Subcutaneous adipose tissue (tissue), 4 donors: ENCODE results near the gene TRRAP. TPM values are rescaled to one million over a fixed set of nuclear protein-coding genes. Genes with fewer than 3 reads are reported as not detected.

Experiments used
- total RNA-seq, 4 donors: library from RNA; depleted of rRNA; stranded (reverse); fragments of >200 nt; gene quantifications; one replicate each; pipeline ENCODE4 v1.1.0, GENCODE V29; 2016
- TF ChIP-seq, protein P1 (sequence below): fragments of 450-650 bp; IDR thresholded peaks from one replicate; pipeline ENCODE4 v1.5.1; 2016; ENCODE audit warnings: low read depth, mild to moderate bottlenecking, control low read depth, antibody characterized with exemption, moderate library complexity

Gene TRRAP
- total RNA-seq, 4 donors from 2014 or later, result 22.7 to 30.8 (median 28.4) TPM

- TF ChIP-seq, protein P1, sequence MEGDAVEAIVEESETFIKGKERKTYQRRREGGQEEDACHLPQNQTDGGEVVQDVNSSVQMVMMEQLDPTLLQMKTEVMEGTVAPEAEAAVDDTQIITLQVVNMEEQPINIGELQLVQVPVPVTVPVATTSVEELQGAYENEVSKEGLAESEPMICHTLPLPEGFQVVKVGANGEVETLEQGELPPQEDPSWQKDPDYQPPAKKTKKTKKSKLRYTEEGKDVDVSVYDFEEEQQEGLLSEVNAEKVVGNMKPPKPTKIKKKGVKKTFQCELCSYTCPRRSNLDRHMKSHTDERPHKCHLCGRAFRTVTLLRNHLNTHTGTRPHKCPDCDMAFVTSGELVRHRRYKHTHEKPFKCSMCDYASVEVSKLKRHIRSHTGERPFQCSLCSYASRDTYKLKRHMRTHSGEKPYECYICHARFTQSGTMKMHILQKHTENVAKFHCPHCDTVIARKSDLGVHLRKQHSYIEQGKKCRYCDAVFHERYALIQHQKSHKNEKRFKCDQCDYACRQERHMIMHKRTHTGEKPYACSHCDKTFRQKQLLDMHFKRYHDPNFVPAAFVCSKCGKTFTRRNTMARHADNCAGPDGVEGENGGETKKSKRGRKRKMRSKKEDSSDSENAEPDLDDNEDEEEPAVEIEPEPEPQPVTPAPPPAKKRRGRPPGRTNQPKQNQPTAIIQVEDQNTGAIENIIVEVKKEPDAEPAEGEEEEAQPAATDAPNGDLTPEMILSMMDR, result no peak
Measured at GRCh38 chr7:98840096-98840495, 38.2 kb upstream of the TRRAP start.

DNA sequence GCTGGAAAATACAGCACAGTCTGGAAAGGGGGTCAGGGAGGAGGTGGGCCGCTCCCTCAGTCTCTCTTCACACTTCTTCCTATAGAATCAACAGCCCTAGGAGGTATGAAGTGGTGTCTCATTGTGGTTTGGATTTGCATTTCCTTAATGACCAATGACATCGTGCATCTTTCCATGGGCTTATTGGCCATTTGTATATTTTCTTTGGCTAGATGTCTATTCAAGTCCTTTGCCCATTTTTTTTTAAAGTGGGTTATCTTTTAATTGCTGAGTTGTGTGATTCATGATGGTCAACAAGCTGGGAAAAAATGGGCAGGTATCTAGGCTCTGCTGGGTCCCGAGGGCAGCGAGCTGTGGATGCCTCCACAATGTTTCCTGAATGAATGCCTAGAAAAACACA is 37.6 kb upstream of the TRRAP start:
- TF ChIP-seq, protein P1, result no peak

DNA sequence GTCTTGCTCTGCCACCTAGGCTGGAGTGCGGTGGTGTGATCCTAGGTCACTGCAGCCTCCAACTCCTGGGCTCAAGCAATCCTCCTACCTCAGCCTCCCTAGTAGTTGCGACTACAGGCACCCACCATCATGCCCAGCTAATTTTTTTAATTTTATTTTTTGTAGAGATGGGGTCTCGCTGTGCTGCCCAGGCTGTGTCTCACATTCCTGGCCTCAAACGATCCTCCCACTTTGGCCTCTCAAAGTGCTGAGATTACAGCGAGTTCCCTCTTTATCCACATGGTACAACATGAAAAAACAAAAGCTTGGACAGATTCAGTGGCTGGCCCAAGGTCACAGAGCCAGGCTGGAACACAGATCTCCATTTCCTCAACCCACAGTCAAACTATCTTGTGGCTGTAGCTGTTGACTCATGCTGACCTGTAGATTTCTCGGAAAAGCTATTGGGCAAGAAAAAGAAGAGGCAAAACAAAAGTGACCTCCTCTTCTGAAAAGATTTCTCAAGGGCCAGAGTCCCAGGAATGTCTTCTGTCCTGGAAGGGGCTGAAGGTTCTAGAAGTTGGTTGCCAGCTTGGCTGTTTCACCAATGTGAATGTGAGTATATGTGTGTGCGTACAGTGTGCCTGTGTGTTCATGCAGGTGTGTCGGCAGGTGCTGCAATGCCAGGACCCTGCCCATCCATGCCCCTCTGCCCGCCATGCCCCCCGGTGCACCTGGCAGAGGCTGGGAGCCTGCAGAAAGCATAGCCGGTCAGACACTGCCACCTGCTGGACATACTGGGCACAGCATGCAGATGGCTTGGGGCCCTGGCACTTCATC is 36.9 kb upstream of the TRRAP start:
- TF ChIP-seq, protein P1, result no peak

- TF ChIP-seq, protein P1, result no peak
Measured at GRCh38 chr7:98848918-98849317, 29.4 kb upstream of the TRRAP start.

DNA sequence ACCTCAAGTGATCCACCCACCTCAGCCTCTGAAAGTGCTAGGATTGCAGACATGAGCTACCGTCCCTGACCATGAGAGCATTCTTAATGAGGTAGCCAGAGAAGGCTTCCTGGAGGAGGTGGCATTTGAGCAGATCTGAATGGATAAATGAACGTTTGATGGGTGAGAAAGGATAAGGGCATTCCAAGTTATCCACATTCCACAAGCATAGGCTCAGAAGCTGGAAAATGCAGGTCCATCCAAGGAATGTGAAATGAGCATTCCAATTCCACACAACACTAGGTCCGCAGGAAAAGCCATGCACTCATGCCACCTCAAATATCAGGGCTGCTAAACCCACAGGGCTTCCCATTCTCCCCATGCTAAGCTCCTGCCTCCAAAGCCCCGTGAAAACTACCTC is 25.5 kb upstream of the TRRAP start:
- TF ChIP-seq, protein P1, result no peak

- TF ChIP-seq, protein P1, result no peak
Measured at GRCh38 chr7:98855610-98856422, 22.5 kb upstream of the TRRAP start.

GRCh38 chr7:98860071-98860470 is 18.3 kb upstream of the TRRAP start:
- TF ChIP-seq, protein P1, result no peak
